Stimulated activated CD4-positive, alpha-beta T cell treated with anti-CD3 and anti-CD28 coated beads, Interleukin-4, amount 100 ng/mL, for 1 hour (primary cell): ENCODE measurements around the gene SRSF6.
"Not testable (repeated sequence)": the region's sequence is repeated elsewhere in the genome, so short reads cannot be mapped to it uniquely, and the experiment has no call there.

Source experiments
- DNase-seq: peaks from one replicate; pipeline ENCODE4 v3.0.0-alpha.2; 2020

The SRSF6 gene

DNA sequence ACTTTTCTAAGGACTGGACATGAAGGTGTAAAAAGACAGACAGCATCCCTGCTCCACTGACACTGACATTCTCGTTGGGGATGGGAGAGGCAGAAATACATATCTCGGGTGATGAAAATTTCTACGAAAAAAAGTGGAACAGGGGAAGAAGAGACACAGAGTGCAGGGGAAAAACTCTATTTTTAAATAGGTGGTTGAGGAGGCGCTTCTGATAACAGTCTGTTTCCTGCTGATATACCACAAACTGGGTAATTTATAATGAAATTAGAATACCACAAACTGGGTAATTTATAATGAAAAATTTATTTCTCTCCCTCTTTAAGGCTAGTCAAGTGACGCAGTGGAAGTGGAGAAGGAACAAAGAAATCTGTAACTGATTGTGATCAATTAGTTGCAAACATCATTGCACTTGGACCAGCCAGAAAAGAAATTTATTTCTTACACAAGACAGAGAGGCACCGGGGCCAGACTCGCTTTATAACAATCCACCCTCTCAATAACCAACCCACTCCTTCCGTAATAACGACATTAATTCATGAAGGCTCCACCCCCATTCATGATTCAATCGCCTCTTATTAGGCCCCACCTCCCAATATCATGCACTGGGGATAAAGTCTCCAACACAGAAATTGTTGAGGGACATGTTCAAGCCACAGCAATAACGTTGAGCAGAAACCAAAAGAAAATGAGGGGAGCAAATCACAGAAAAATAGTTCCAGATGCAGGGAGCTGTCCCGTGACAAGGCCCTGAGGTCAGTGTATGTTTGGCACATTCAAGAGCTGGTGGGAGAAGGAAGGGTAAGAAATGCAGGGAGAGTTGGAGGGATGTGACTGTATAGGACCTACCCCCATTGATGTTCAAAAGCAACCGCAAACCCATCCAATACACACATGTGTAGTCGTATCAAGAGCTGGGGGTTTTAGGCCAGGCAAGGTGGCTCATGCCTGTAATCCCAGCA is 6.6 kb upstream of the SRSF6 start:
- DNase-seq, result no peak

DNA sequence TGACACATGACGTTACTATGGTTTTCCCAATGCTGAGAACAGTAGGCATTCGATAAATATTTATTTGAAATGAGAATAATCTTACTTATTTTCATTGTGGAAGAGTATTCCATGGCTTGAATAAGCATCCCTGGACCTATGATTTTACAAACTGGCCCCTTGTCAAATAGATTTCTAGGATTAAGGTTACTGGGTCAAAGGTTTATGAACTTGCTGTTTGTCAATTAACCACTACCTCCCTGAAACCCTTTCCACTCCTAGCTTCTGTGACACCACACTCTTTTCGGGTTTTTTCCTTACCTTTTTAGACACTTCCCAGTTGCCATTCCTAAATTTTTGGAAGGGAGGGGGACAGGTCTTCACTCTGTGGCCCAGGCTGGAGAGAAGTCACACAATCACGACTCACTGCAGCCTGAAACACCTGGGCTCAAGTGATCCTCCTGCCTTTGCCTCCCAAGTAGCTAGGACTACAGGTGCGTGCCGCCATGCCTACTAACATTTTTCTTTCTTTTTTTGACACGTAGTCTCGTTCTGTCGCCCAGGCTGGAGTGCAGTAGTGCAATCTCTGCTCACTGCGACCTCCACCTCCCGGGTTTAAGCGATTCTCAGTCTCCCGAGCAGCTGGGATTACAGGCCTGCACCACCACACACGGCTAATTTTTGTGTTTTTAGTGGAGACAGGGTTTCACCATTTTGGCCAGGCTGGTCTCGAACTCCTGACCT is 5.1 kb upstream of the SRSF6 start:
- no peak for DNase-seq

DNA sequence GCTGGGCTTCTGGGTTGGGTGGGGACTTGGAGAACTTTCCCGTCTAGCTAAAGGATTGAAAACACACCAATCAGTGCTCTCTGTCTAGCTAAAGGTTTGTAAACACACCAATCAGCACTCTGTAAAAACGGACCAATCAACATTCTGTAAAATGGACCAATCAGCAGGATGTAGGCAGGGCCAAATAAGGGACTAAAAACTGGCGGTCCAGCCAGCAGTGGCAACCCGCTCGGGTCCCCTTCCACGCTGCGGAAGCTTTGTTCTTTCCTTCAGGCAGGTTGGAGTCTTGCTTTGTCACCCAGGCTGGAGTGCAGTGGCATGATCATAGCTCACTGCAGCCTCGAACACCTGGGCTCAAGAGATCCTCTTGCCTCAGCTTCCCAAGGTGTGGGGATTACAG is 1.4 kb upstream of the SRSF6 start:
- DNase-seq, result not testable (repeated sequence)

DNA sequence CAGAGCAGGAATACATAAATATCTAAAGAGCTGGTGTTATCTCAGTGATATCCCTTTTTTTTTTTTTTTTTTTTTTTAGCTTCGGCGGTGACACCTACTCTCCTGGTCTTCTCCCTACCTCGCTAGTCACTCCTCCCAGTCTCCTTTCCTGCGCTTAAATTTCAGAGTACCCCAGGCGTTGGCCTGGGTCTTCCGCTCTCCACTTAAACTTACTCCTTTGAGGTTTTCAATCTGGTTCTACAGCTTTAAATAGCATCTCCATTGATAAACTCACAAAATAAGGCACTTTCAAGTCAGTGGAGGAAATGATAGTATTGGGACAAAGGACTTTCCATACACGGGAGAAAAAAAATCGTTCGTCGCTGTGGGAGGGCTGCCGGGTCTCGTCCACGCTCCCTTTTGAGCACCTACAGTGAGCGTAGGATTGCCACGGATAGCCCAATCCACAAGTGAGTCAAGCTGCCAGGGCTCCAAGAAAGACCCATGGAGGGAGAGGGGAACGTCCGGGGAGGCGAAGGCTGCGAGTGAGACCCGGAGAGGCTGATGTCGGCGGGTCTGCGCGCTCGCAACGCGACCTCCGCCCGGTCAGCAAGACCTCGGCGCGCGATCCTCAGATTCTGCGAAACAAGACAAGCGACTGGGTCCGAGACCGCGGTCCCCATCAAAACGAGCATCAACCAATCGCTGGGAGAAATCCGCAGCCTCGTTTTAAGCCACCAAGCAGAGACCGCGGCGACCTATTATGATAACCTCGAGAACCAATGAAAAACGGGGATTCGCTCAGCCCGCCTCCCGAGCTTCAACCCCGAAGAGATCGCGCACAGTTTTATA is 672 bp upstream of the SRSF6 start:
- DNase-seq, result peak; percentile 79

DNA sequence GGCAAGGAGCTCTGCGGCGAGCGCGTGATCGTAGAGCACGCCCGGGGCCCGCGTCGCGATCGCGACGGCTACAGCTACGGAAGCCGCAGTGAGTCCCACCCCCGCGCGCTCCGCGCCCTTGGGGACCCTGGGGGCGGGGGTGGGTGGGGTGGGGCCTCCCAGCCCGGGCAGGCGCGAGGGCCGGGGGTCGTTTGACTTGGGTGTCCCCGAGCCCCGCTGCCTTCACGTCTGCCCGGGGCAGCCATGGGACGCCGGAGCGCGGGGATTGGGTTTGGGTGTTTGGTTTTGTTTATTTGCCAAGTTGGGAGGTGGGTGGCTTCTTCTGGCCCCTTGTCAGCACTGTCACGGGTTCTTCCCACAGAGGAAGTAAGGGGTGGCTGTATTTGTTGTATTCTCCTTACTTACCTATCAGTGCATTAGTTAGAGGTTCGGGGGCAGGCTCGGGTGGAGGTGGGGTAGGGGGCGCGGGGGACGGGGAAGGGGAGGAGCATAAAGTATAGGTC is 777 bp downstream of the SRSF6 start:
- DNase-seq, result no peak

DNA sequence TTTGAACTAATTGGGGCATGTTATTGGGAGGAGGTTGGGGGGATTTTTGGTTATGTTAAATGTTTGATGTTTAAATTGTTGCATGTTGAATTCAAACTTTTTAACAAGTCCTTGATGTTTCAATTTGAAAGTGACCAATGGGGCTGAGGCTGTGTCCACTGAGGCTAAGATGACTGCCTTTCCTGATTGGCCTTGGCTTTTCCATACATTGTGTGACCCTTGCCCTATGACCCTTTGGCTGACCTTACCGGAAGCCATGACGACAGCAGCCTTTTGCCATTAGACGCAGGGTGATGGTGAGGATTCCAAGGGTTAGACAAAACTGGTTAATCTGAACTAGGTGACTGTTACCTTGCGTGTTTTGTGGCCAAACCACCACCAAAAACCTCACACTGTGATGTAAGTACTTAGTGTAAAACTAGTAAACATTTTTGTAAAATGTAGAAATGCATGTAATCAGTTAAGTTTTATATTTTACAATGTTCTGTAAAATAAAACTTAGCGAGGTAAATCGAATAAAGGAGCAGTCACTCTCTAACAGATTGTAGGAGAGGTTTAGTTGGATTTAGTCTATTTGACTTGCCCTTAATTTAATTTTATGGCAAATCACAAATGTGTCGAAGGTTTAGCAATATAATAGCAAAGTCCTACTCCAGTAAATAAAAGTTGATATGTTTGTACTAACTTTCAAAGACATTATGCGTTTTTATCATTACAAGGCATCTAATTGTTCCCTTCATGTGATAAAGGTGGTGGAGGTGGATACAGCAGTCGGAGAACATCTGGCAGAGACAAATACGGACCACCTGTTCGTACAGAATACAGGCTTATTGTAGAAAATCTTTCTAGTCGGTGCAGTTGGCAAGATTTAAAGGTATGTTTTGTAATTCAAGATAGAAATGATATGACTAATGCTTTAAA is 1.6 kb downstream of the SRSF6 start:
- no peak for DNase-seq

DNA sequence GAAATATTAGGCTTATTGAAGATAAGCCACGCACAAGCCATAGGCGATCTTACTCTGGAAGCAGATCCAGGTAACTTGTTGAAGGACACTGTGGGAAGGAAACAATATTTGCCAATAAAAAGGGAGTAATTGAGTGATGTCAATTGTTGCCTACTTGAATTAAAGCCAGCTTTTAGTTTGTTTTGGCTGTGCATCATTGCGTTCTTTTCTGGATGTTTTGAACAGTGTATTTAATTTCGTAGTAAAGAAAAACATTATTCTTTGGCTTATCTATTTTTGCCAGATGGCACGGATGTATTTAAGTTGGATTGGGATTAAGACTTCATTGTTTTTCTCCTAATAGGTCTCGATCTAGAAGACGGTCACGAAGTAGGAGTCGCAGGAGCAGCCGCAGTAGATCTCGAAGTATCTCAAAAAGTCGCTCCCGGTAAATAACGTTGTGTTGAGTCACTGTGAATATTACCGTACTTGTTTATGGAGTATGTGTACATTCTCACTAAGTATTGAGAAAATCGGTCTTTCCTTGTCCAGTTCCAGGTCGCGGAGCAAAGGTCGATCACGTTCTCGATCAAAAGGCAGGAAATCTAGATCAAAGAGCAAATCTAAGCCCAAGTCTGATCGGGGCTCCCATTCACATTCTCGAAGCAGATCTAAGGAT is 2.6 kb downstream of the SRSF6 start:
- no peak for DNase-seq

DNA sequence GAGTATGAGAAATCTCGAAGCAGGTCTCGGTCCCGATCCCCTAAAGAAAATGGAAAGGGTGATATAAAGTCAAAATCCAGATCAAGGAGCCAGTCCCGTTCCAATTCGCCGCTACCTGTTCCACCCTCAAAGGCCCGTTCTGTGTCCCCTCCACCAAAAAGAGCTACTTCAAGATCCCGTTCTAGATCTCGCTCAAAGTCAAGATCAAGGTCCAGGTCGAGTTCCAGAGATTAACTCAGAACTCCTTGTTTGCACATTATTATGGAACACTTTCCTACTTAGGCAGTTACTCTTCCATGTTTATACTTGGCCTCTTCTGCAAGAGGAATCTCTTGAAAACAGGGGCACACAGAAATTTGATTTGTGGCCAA is 3.1 kb downstream of the SRSF6 start:
- DNase-seq, result no peak

DNA sequence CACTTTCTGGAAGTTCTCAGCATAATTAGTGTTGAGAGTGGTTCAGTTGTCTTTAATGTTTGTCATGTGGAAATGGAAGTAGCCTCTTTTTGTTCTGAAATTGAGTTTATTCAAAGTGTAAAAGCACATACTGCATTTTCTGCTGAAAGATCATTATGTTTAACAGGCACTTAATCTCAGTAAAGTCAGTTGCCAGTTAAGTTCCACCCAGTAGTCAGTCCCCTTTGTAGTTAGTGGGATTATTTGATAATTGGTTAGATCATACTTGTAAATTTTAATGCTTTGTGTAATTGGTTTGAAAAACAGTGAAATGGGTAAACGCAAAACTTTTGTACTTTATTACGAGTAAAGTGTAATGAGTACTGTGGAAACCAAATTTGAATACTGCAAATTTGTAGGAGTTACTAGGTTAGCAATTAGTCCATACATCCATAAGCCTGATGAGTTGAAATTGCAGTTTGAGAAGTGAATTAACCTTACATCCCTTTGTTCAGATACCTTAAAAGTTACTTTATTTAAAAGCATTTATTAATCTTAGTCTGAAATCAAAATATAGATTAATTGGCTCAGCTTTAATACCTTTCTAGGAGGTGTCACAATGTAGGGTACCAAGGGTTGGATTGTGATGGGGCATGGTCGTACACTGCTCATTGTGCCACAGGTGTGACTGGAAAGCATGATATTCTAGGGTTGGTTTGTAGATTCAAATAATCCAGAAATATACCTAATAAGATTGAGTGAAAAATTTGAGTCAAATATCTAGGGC is 4.4 kb downstream of the SRSF6 start:
- DNase-seq, result no peak

DNA sequence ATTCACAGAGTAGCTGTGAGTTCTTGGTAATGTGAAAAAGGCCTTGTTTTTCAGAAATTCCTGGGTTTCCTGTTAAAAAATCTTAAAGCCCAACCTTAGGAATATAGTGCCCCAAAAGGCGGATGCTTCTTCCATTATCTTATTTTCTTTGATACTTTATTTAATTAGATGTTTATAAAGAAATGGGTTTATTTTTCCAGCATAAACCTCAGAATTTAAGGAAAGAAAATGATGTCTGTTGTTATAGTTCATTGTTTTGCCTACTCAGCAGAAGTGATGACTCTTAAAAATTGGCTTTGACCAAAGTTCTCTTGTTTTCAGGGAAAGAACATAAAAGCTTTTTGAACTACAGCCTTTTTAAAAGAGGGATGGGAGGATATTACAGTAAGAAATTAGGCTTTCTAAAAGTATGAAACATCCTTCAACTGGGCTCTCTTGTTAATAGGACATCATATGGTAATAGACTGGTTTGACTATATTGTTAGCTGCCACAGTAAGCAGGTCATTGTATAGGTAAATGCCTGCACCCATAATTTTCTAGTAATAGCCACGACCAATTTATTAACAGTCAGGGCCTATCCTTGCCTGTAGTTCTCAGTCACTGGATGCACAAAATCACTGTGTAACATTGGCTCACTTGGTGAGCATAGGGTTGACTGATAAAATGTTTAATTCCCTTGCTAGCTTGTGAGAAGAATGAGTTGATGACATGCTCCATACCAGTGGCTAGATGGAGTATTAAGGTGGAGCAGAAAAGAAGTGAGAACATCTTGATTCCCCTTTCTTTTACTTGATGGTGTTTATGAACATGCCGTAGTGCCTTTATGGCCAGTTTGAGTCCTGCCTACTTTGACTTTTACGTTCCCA is 5.2 kb downstream of the SRSF6 start:
- no peak for DNase-seq

DNA sequence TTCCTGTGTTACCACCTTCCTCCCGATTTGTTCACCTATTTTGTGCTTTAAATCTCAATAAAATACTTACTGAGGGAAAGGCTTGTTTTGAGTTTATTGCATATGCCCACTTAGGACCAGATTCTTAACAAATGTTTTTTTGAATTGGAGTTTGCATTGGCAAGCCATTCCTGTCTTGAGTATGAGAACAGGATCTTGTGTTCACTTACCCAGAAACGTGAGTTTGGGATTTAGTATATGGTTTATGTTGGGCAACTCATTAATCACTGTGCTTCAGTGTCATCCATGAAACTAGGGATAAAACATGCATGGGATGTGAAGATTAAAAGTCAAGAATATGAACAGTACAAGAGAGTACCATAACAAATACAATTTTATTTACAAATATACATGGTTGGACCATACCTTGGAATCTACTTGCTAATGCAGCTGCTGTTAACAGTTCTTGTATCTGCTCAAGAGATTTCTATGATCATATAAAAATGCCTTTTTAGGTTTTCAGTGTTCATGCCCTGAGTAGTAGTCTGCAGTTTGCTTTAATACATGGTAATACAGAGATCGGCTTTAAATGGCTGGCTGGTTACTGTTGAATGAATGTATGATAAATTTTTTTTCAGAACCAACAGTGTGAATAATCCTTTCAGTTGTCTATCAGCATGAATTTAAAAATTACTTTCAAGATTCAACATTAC is 6.0 kb downstream of the SRSF6 start:
- no peak for DNase-seq

DNA sequence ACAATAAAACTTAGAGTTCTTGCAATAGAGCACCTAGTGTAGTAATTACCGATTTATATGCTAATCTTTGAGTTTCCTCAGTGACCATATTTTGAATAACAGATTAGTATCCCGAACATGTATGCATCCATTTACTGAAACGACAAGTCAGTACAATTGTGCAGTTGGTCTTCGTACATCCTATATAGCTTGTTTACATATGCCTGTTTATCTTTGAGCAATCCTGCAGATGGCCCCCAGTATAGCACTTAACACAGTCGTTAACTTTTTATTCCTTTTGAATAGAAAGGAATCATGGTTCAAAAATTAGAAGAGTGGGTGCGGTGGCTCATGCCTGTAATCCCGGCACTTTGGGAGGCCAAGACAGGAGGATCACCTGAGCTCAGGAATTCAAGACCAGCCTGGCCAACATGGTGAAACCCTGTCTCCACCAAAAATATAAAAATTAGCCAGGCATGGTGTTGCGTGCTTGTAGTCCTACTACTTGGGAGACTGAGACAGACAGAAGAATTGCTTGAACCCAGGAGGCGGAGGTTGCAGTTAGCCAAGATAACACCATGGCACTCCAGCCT is 6.6 kb downstream of the SRSF6 start:
- DNase-seq, result no peak

DNA sequence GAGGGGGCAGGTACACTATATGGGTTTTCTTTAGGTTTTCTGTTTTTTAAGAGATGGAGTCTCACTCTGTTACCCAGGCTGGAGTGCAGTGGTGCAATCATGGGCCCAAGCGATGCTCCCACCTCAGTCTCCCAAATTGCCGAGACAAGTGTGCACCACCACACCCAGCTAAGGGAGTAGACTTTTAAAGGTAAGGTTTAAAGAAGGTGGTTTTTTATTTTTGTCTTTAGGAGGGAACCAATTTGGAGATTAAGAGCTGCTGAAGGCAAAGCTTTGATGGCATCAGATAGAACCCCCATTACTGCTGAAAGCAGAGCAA is 7.9 kb downstream of the SRSF6 start:
- DNase-seq, result no peak

DNA sequence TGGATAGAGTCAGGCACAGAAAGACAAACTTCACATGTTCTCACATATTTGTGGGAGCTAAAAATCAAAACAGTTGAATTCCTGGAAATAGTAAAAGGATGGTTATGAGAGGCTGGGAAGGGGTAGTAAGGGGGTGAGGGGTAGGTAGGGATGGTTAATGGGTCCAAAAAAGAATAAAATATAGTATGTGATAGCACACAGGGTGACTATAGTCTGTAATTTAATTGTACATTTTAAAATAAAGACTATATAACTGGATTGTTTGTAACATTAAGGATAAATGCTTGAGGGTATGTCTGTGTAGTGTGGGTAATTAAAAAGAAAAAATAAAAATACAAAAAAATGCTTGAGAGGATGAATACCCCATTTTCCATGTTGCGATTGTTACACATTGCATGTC is 9.9 kb downstream of the SRSF6 start:
- no peak for DNase-seq

DNA sequence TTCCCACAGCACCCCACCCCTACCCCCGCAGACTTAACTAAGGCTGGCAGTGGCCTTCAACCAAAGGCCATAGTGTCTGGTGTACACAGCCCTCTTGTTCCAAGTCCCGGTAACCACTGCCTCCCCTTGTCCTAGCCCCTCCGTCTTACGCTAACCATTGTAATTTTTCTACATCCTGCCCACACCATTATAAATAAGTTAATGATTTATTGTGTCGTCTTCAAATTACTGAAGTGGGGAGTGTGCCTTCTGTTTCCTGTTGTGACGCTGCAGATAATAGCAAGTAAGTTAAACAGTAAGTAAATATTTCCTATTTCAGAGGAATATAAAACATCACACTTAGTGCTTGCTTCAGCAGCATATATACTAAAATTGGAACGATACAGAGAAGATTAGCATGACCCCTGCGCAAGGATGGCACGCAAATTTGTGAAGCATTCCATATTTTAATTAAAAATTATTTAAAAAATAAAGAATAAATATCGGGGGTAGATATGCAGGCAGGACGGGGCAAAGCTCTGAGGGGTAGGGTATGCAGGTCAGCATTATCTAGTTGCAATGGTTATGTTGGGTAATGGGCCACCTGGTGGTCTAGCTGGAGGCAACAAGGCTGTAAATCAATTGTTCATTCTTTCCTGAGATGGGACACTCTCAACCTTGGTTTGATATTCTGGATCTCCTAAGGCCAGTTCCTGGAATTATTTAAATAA is 15.1 kb downstream of the SRSF6 start:
- DNase-seq, result no peak

DNA sequence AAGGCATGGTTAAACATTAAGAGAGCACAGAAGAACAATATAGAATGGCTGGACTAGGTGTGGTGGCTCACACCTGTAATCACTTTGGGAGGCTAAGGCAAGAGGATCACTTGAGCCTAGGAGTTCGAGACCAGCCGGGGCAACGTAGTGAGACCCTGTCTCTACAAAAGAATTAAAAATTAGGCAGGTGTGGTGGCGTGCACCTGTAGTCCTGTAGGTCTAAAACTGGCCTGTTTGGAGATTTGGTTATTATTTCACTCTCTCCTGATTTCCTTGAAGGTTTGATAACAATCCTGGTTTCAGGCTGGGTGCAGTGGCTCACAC is 15.6 kb downstream of the SRSF6 start:
- DNase-seq, result no peak

DNA sequence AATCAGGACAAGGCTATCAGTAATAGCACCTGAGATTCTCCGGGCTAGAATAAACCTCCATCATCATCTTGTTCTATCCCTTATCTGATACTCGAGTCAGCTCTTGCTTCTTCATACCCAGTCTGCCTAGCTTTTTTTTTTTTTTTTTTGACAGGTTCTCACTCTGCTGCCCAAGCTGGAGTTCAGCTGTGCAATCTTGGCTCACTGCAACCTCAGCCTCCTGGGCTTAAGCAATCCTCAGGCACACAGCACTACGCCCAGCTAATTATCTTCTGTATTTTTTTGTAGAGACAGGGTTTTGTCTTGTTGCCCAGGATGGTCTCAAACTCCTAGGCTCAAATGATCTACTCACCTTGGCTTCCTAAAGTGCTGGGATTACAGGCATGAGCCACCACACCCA is 19.5 kb downstream of the SRSF6 start:
- no peak for DNase-seq

DNA sequence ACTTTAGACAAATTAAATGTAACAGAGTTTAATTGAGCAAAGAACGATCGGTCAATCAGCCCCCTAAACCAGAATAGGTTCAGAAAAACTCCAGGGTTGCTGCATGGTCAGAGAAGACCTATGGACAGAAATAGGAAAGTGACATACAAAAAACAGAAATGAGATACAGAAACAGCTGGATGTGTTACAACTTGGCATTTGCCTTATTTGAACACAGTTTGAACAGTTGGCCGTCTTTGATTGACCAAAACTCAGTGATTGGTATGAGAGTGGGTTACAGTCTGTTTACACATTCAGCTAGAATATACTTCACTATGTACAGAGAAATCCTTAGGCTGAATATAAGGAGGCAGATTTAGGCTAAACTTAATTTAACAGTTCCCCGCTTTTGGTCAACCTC is 19.9 kb downstream of the SRSF6 start:
- DNase-seq, result no peak
